HEK293 (cell line): ENCODE measurements around the gene CASP2.
A peak's percentile ranks its signal among the peaks of the same experiment; 100 is the strongest.

ENCODE experiments used
- CTCF ChIA-PET: fragments of 350-600 bp; formaldehyde crosslinking; extraction: SDS; loops from one replicate; lab custom pipeline; 2021; ENCODE audit warnings: antibody characterized with exemption; lab: Yijun Ruan, JAX
- POLR2A ChIA-PET: fragments of 300-600 bp; formaldehyde crosslinking; extraction: SDS; loops from one replicate; lab custom pipeline; 2020; ENCODE audit warnings: antibody characterized with exemption, inconsistent platforms; lab: Yijun Ruan, JAX
- H3K27ac ChIP-seq: fragments of 200-500 bp; sonication (Bioruptor generic); 2 replicates; pipeline ENCODE4 v1.5.1; 2014; ENCODE audit warnings: low read depth, low read length, control low read depth, inconsistent platforms; ENCODE audit errors: extremely low read depth
- H3K36me3 ChIP-seq, 2 experiments: fragments of 200-500 bp in 1 of 2; sonication (Bioruptor generic) in 1 of 2; 1 replicate in 1 of 2; 2 replicates in 1 of 2; pipeline ENCODE4 v1.5.1; 2014 to 2017; ENCODE audit warnings: inconsistent platforms in 2 of 2, low read length in 2 of 2; ENCODE audit not compliant: control insufficient read depth in 2 of 2, insufficient read depth in 1 of 2
- H3K4me1 ChIP-seq: fragments of 200-500 bp; sonication (Bioruptor generic); 2 replicates; pipeline ENCODE4 v1.5.1; 2014; ENCODE audit warnings: mild to moderate bottlenecking, low read length, inconsistent platforms; ENCODE audit not compliant: control insufficient read depth, insufficient read depth
- H3K4me3 ChIP-seq: 2 replicates; pipeline ENCODE4 v1.5.1; 2011; ENCODE audit warnings: low read depth, mild to moderate bottlenecking, control low read depth, low read length, moderate library complexity
- H3K9me3 ChIP-seq: fragments of 200-500 bp; sonication (Bioruptor generic); 2 replicates; pipeline ENCODE4 v1.5.1; 2014; ENCODE audit warnings: low read depth, low read length, inconsistent platforms; ENCODE audit not compliant: control insufficient read depth, insufficient read depth
- ATF2 ChIP-seq: fragments of 450-650 bp; formaldehyde crosslinking; IDR thresholded peaks from 2 replicates; pipeline ENCODE4 v1.5.1; 2016; ENCODE audit warnings: missing biosample characterization, missing genetic modification characterization, low read depth
- BCL11B ChIP-seq: fragments of 450-650 bp; formaldehyde crosslinking; IDR thresholded peaks from 2 replicates; pipeline ENCODE4 v1.5.1; 2016; ENCODE audit warnings: low read depth, missing biosample characterization, missing genetic modification characterization
- ELK4 ChIP-seq: IDR thresholded peaks from 2 replicates; pipeline ENCODE4 v1.6.1; 2011; ENCODE audit warnings: mild to moderate bottlenecking, low read depth, low read length, borderline replicate concordance
- HOXD13 ChIP-seq: sonication (generic); formaldehyde crosslinking; IDR thresholded peaks from 2 replicates; pipeline ENCODE4 v1.8.0; 2022; ENCODE audit warnings: missing genetic modification reagents, borderline replicate concordance
- MYNN ChIP-seq: fragments of 450-650 bp; formaldehyde crosslinking; IDR thresholded peaks from 2 replicates; pipeline ENCODE4 v1.5.1; 2016; ENCODE audit warnings: missing biosample characterization, missing genetic modification characterization, borderline replicate concordance
- PRDM6 ChIP-seq: fragments of 450-650 bp; formaldehyde crosslinking; IDR thresholded peaks from 2 replicates; pipeline ENCODE4 v1.5.1; 2017; ENCODE audit warnings: missing biosample characterization, missing genetic modification characterization
- SP2 ChIP-seq: fragments of 450-650 bp; formaldehyde crosslinking; IDR thresholded peaks from 2 replicates; pipeline ENCODE4 v1.5.1; 2016; ENCODE audit warnings: missing biosample characterization, missing genetic modification characterization
- YY1 ChIP-seq: fragments of 450-650 bp; formaldehyde crosslinking; IDR thresholded peaks from 2 replicates; pipeline ENCODE4 v1.5.1; 2018; ENCODE audit warnings: missing biosample characterization, missing genetic modification characterization
- ZBTB26 ChIP-seq: fragments of 450-650 bp; formaldehyde crosslinking; optimal IDR thresholded peaks from 2 replicates; pipeline ENCODE3; 2016; ENCODE audit warnings: missing biosample characterization, mild to moderate bottlenecking, missing genetic modification characterization
- ZNF133 ChIP-seq: fragments of 450-650 bp; formaldehyde crosslinking; IDR thresholded peaks from 2 replicates; pipeline ENCODE4 v1.5.1; 2016; ENCODE audit warnings: missing biosample characterization, missing genetic modification characterization
- ZNF146 ChIP-seq: fragments of 450-650 bp; formaldehyde crosslinking; IDR thresholded peaks from 2 replicates; pipeline ENCODE4 v1.5.1; 2016; ENCODE audit warnings: missing biosample characterization, missing genetic modification characterization
- ZNF2 ChIP-seq: fragments of 450-650 bp; formaldehyde crosslinking; IDR thresholded peaks from 2 replicates; pipeline ENCODE4 v1.5.1; 2016; ENCODE audit warnings: missing biosample characterization, missing genetic modification characterization
- ZNF488 ChIP-seq: fragments of 450-650 bp; formaldehyde crosslinking; IDR thresholded peaks from 2 replicates; pipeline ENCODE4 v1.5.1; 2016; ENCODE audit warnings: missing biosample characterization, missing genetic modification characterization
- ZNF501 ChIP-seq: fragments of 450-650 bp; formaldehyde crosslinking; IDR thresholded peaks from 2 replicates; pipeline ENCODE4 v1.5.1; 2016; ENCODE audit warnings: missing biosample characterization, missing genetic modification characterization
- ZNF600 ChIP-seq: fragments of 450-650 bp; formaldehyde crosslinking; IDR thresholded peaks from 2 replicates; pipeline ENCODE4 v1.5.1; 2016; ENCODE audit warnings: missing biosample characterization, missing genetic modification characterization
- ZNF707 ChIP-seq: fragments of 450-650 bp; formaldehyde crosslinking; IDR thresholded peaks from 2 replicates; pipeline ENCODE4 v1.5.1; 2016; ENCODE audit warnings: missing biosample characterization, missing genetic modification characterization
- ZNF76 ChIP-seq: fragments of 450-650 bp; formaldehyde crosslinking; IDR thresholded peaks from 2 replicates; pipeline ENCODE4; 2016; ENCODE audit warnings: low read depth, missing biosample characterization, missing genetic modification characterization, borderline replicate concordance
- ZNF843 ChIP-seq: fragments of 450-650 bp; formaldehyde crosslinking; IDR thresholded peaks from 2 replicates; pipeline ENCODE4 v1.5.1; 2016; ENCODE audit warnings: missing biosample characterization, missing genetic modification characterization
- ZSCAN30 ChIP-seq: fragments of 450-650 bp; IDR thresholded peaks from 2 replicates; pipeline ENCODE4 v1.5.1; 2018; ENCODE audit warnings: missing biosample characterization, mild to moderate bottlenecking, missing genetic modification characterization, moderate library complexity

The CASP2 gene

GRCh38 chr7:143256932-143257331 is 31.2 kb upstream of the CASP2 start:
- CTCF ChIA-PET: interaction anchor here (5.3 kb wide), 1 partner anchor 17 kb away, joined by 56 read pairs; no protein-coding TSS in a partner anchor
- no peak for TF ChIP-seq SP2 (tag by site-specific recombination)
- no peak for TF ChIP-seq ATF2 (tag by site-specific recombination)
- TF ChIP-seq ZNF501: no peak
- no peak for TF ChIP-seq ZBTB26 (tag by site-specific recombination)
- no peak for TF ChIP-seq YY1 (tag by site-specific recombination)
- no peak for TF ChIP-seq ZNF133
- no peak for TF ChIP-seq ZNF707 (tag by site-specific recombination)
- TF ChIP-seq ZNF488 (tag by site-specific recombination): no peak
- no peak for TF ChIP-seq ZNF76 (tag by site-specific recombination)
- no peak for TF ChIP-seq ZSCAN30 (tag by site-specific recombination)
- no peak for TF ChIP-seq ZNF146 (tag by site-specific recombination)
- TF ChIP-seq HOXD13 (CRISPR knock-in tag): no peak
- TF ChIP-seq BCL11B: no peak
- no peaks in the 10 kb centered on the region for H3K9me3 ChIP-seq
- no peaks in the 10 kb centered on the region for H3K36me3 ChIP-seq
- no peak overlapping the region for H3K4me3 ChIP-seq
- H3K4me1 ChIP-seq: no peaks in the 10 kb centered on the region
- no peak overlapping the region for H3K27ac ChIP-seq
- POLR2A ChIA-PET: no interaction called here

- Histone ChIP-seq H3K9me3 (no peaks in the 10 kb centered on the region), H3K36me3 (no peaks in the 10 kb centered on the region), H3K4me1 (no peaks in the 10 kb centered on the region), H3K4me3 (no peak overlapping the region), H3K27ac (no peak overlapping the region)
- peak; percentile 78 for TF ChIP-seq PRDM6 (tag by site-specific recombination)
- no peak for TF ChIP-seq MYNN (tag by site-specific recombination)
- peak; percentile 40 for TF ChIP-seq ZNF600
- no peak for TF ChIP-seq ZNF843 (tag by site-specific recombination)
- TF ChIP-seq ZNF2: peak; percentile 64; the same call in 1 of the 2 replicates
- POLR2A ChIA-PET: no interaction called here
- CTCF ChIA-PET: interaction anchor here (1.2 to 5.3 kb wide), 2 partner anchors 17 to 47 kb away, joined by 3 to 56 read pairs; no protein-coding TSS in a partner anchor
Measured at GRCh38 chr7:143257501-143257900, 30.6 kb upstream of the CASP2 start.

- TF ChIP-seq ELK4 (no peak), YY1 (tag by site-specific recombination) (no peak)
- Histone ChIP-seq H3K36me3 (no peaks in the 10 kb centered on the region), H3K27ac (no peak overlapping the region), H3K4me3 (no peak overlapping the region), H3K4me1 (no peaks in the 10 kb centered on the region), H3K9me3 (no peaks in the 10 kb centered on the region)
- CTCF ChIA-PET: interaction anchor here (0.6 to 5.3 kb wide), 7 partner anchors 11 to 668 kb away, joined by 3 to 56 read pairs (median 4); no protein-coding TSS in a partner anchor
- POLR2A ChIA-PET: no interaction called here
Measured at GRCh38 chr7:143258831-143259230, 29.3 kb upstream of the CASP2 start.
